Endothelial cell of umbilical vein (primary cell): ENCODE data around the gene TXNDC12. TPM values are rescaled to one million over a fixed set of nuclear protein-coding genes. Genes with fewer than 3 reads are reported as not detected.

Experiments
- BruUV-seq: library from RNA; stranded (reverse); fragments of 400-500 nt; replicated peaks from 2 replicates; lab custom pipeline; 2021; lab: Mats Ljungman, UMichigan
- CTCF ChIA-PET: fragments of 300-600, 350-600 bp; sonication (Branson Sonifier 250); formaldehyde crosslinking; loops from one replicate; lab custom pipeline; 2021; ENCODE audit warnings: antibody characterized with exemption, inconsistent platforms; lab: Charles Lee
- POLR2A ChIA-PET: fragments of 300-600, 350-600 bp; sonication (Branson Sonifier 250); formaldehyde crosslinking; loops from one replicate; lab custom pipeline; 2021; ENCODE audit warnings: antibody characterized with exemption, inconsistent platforms; lab: Charles Lee
- DNase-seq: peaks from one replicate; pipeline ENCODE4 v3.0.0-alpha.2; 2011; ENCODE audit warnings: low read depth, low spot score
- FAIRE-seq: peaks from 2 replicates; lab custom pipeline; 2011; peaks lifted over from hg19 to GRCh38; lab: Jason Lieb, UNC
- H2AFZ ChIP-seq: 2 replicates; pipeline ENCODE4 v1.6.0; 2012; ENCODE audit warnings: low read depth, low read length, control low read depth, inconsistent platforms
- H3K27ac ChIP-seq: 2 replicates; pipeline ENCODE4 v1.5.1; 2011; ENCODE audit warnings: low read depth, mild to moderate bottlenecking, control low read depth, low read length, moderate library complexity; ENCODE audit not compliant: insufficient read depth
- H3K27me3 ChIP-seq, 2 experiments: 2 replicates each; pipeline versions ENCODE4 v1.6.0 to v1.6.1; 2011; ENCODE audit warnings: low read length in 2 of 2, mixed read lengths in 1 of 2; ENCODE audit not compliant: control insufficient read depth in 2 of 2, insufficient read depth in 2 of 2
- H3K36me3 ChIP-seq, 2 experiments: 2 replicates in 1 of 2; 3 replicates in 1 of 2; pipeline ENCODE4 v1.5.1; 2011; ENCODE audit warnings: low read length in 2 of 2, mild to moderate bottlenecking in 1 of 2, moderate library complexity in 1 of 2; ENCODE audit not compliant: control insufficient read depth in 2 of 2, insufficient read depth in 2 of 2; ENCODE audit errors: extremely low read depth in 1 of 2
- H3K4me1 ChIP-seq: 3 replicates; pipeline ENCODE4 v1.5.1; 2011; ENCODE audit warnings: mild to moderate bottlenecking, low read length; ENCODE audit not compliant: control insufficient read depth, insufficient read depth; ENCODE audit errors: extremely low read depth
- H3K4me2 ChIP-seq: 2 replicates; pipeline ENCODE4 v1.6.1; 2011; ENCODE audit warnings: low read length, control low read depth, mixed read lengths; ENCODE audit not compliant: insufficient read depth
- H3K4me3 ChIP-seq, 3 experiments: fragments of 200-600 bp in 1 of 3; sonication (generic), shearing (Covaris generic) in 1 of 3; replicated peaks in 1 of 3; 2 replicates each; pipeline ENCODE4 v1.5.1; 2011 to 2016; ENCODE audit warnings: control low read depth in 3 of 3, low read length in 3 of 3, mild to moderate bottlenecking in 2 of 3, inconsistent platforms in 1 of 3, low read depth in 1 of 3, moderate library complexity in 1 of 3; ENCODE audit not compliant: insufficient read depth in 1 of 3
- H3K79me2 ChIP-seq: 2 replicates; pipeline ENCODE4 v1.6.0; 2012; ENCODE audit warnings: low read length, inconsistent platforms; ENCODE audit not compliant: control insufficient read depth, insufficient read depth
- H3K9ac ChIP-seq: replicated peaks from 2 replicates; pipeline ENCODE3; 2011; ENCODE audit warnings: low read length, control low read depth; ENCODE audit not compliant: insufficient read depth; ENCODE audit errors: extremely low read depth
- H3K9me1 ChIP-seq: replicated peaks from 3 replicates; pipeline ENCODE4 v1.6.0; 2011; ENCODE audit warnings: mild to moderate bottlenecking, low read length; ENCODE audit not compliant: control insufficient read depth, insufficient read depth; ENCODE audit errors: extremely low read depth
- H3K9me3 ChIP-seq: replicated peaks from 2 replicates; pipeline ENCODE4 v1.5.1; 2012; ENCODE audit warnings: low read length, inconsistent platforms; ENCODE audit not compliant: control insufficient read depth, insufficient read depth
- H4K20me1 ChIP-seq: replicated peaks from 2 replicates; pipeline ENCODE3; 2011; ENCODE audit warnings: mild to moderate bottlenecking, low read length; ENCODE audit not compliant: control insufficient read depth, insufficient read depth; ENCODE audit errors: extremely low read depth
- EZH2 ChIP-seq: IDR thresholded peaks from 2 replicates; pipeline ENCODE4 v1.6.1; 2012; ENCODE audit warnings: borderline replicate concordance, low read depth, mild to moderate bottlenecking, moderate library complexity, low read length, inconsistent platforms; ENCODE audit not compliant: severe bottlenecking
- FOS ChIP-seq: IDR thresholded peaks from 2 replicates; pipeline ENCODE4 v1.6.1; 2011; ENCODE audit warnings: mild to moderate bottlenecking, low read length, moderate library complexity, borderline replicate concordance; ENCODE audit not compliant: insufficient read depth
- GATA2 ChIP-seq: IDR thresholded peaks from 2 replicates; pipeline ENCODE4 v1.7.0; 2011; ENCODE audit warnings: low read depth, mild to moderate bottlenecking, moderate library complexity, mixed read lengths, low read length; ENCODE audit not compliant: insufficient read length, insufficient read depth
- JUN ChIP-seq: IDR thresholded peaks from 2 replicates; pipeline ENCODE4 v1.6.1; 2011; ENCODE audit warnings: borderline replicate concordance, low read depth; ENCODE audit not compliant: insufficient read length, insufficient read depth
- MAX ChIP-seq: IDR thresholded peaks from 2 replicates; pipeline ENCODE4 v1.6.1; 2011; ENCODE audit not compliant: insufficient read depth, insufficient read length
- MYC ChIP-seq: IDR thresholded peaks from one replicate; pipeline ENCODE4 v1.6.1; 2011; ENCODE audit warnings: mild to moderate bottlenecking, low read depth, low read length
- POLR2A ChIP-seq: IDR thresholded peaks from 2 replicates; pipeline ENCODE4 v1.6.1; 2012; ENCODE audit warnings: low read depth, mild to moderate bottlenecking, control low read depth, low read length
- POLR2AphosphoS5 ChIP-seq: IDR thresholded peaks from 2 replicates; pipeline ENCODE4 v1.6.1; 2012; ENCODE audit warnings: low read depth, mild to moderate bottlenecking, control low read depth, low read length, moderate library complexity; ENCODE audit not compliant: insufficient read depth
- dilution Hi-C: fragments of 300-500 bp; cut with MboI; formaldehyde crosslinking; loops from one replicate; pipeline ENCODE4 v1.15.0; 2019; ENCODE audit warnings: low sequenced_read_pairs; ENCODE audit not compliant: extremely low pct_ligation_motif_present
- intact Hi-C: fragments of 100-400 bp; cut with micrococcal nuclease; formaldehyde crosslinking; loops from one replicate; pipeline ENCODE4 v1.10.0; 2022
- polyA plus RNA-seq, 4 experiments: library from polyadenylated mRNA; depleted of rRNA in 3 of 4; stranded (reverse) in 3 of 4; unstranded in 1 of 4; fragments of >200 nt; gene quantifications; 2 replicates each; pipeline versions ENCODE4 v1.2.1 to v1.2.3, GENCODE V29; 2011 to 2012; ENCODE audit warnings: missing spikeins in 1 of 4
- total RNA-seq: library from RNA; stranded (reverse); gene quantifications from 2 replicates; pipeline ENCODE4 v1.2.3, GENCODE V29; 2021
- TF ChIP-seq, protein P1 (sequence below), 2 donors: IDR thresholded peaks; 1 replicate in 1 of 2; 2 replicates in 1 of 2; pipeline ENCODE4 v1.5.1; 2011; ENCODE audit warnings: low read length in 2 of 2, mild to moderate bottlenecking in 2 of 2, moderate library complexity in 2 of 2, control low read depth in 1 of 2, inconsistent platforms in 1 of 2, low read depth in 1 of 2; ENCODE audit not compliant: insufficient read depth in 1 of 2; ENCODE audit errors: extremely low read depth in 1 of 2

The TXNDC12 gene
- total and polyA plus RNA-seq, 2 donors (not counting 3 experiments of a cell fraction or from before 2014, with no cell fraction given): 33.7 to 57.4 TPM

GRCh38 chr1:52072291-52072690, 17.3 kb upstream of the TXNDC12 start:
- Histone ChIP-seq H3K36me3 (peaks cover 2 to 11% of the 10 kb centered on the region in 2 experiments), H3K4me3 (no peak overlapping the region), H3K4me1 (no peaks in the 10 kb centered on the region), H4K20me1 (no peaks in the 10 kb centered on the region), H3K9ac (no peak overlapping the region), H2AFZ (no peak overlapping the region), H3K27me3 (no peaks in the 10 kb centered on the region), H3K27ac (no peak overlapping the region), H3K79me2 (peaks cover 41% of the 10 kb centered on the region), H3K9me1 (no peaks in the 10 kb centered on the region), H3K4me2 (no peak overlapping the region), H3K9me3 (no peaks in the 10 kb centered on the region)
- TF ChIP-seq POLR2AphosphoS5 (no peak), JUN (no peak), MAX (no peak), EZH2 (no peak), MYC (no peak), GATA2 (no peak), POLR2A (no peak), FOS (no peak)
- TF ChIP-seq, protein P1, sequence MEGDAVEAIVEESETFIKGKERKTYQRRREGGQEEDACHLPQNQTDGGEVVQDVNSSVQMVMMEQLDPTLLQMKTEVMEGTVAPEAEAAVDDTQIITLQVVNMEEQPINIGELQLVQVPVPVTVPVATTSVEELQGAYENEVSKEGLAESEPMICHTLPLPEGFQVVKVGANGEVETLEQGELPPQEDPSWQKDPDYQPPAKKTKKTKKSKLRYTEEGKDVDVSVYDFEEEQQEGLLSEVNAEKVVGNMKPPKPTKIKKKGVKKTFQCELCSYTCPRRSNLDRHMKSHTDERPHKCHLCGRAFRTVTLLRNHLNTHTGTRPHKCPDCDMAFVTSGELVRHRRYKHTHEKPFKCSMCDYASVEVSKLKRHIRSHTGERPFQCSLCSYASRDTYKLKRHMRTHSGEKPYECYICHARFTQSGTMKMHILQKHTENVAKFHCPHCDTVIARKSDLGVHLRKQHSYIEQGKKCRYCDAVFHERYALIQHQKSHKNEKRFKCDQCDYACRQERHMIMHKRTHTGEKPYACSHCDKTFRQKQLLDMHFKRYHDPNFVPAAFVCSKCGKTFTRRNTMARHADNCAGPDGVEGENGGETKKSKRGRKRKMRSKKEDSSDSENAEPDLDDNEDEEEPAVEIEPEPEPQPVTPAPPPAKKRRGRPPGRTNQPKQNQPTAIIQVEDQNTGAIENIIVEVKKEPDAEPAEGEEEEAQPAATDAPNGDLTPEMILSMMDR (IDR thresholded peaks at IDR 0.05; ENCODE audit: extremely low read depth in 1 of 2, insufficient read depth in 1 of 2, low read depth in 1 of 2, low read length in 2 of 2): no peak
- FAIRE-seq (no peak), DNase-seq (no peak)
- BruUV-seq: no TSS peak
- POLR2A ChIA-PET: no interaction called here
- dilution Hi-C loops (no loop called here), intact Hi-C loops (no loop called here)
- CTCF ChIA-PET: interaction anchor here (1.2 kb wide), 1 partner anchor 11 kb away, joined by 4 read pairs; no protein-coding TSS in a partner anchor
